GM12878 (cell line): ENCODE measurements around the gene LAMA4.

ENCODE experiments used
- ASH2L ChIP-seq: fragments of 300-600, 200-600 bp; sonication (generic); IDR thresholded peaks from 2 replicates; pipeline ENCODE4 v1.6.1; 2017; ENCODE audit warnings: low read depth, mild to moderate bottlenecking, borderline replicate concordance
- BHLHE40 ChIP-seq, 2 experiments: fragments of 450-650 bp in 1 of 2; IDR thresholded peaks; 2 replicates each; pipeline ENCODE4 v1.6.1; 2011 to 2017; ENCODE audit warnings: low read depth in 2 of 2, borderline replicate concordance in 1 of 2, improper control_type of control experiment in 1 of 2, low read length in 1 of 2, mild to moderate bottlenecking in 1 of 2
- EP300 ChIP-seq, 2 experiments: fragments of 150-350 bp in 1 of 2; IDR thresholded peaks; 2 replicates each; pipeline ENCODE4 v1.6.1; 2011 to 2012; ENCODE audit warnings: low read depth in 2 of 2, low read length in 2 of 2, borderline replicate concordance in 1 of 2, improper control_type of control experiment in 1 of 2, inconsistent platforms in 1 of 2; ENCODE audit not compliant: control insufficient read depth in 1 of 2
- ETV6 ChIP-seq, 2 experiments: fragments of 450-650 bp in 1 of 2; IDR thresholded peaks in 1 of 2; conservative IDR thresholded peaks in 1 of 2; 2 replicates each; pipeline ENCODE4 v1.6.1; 2014; ENCODE audit warnings: antibody characterized with exemption in 1 of 2, borderline replicate concordance in 1 of 2, low read depth in 1 of 2, mild to moderate bottlenecking in 1 of 2, moderate library complexity in 1 of 2
- MTA2 ChIP-seq: fragments of 450-650 bp; IDR thresholded peaks from 2 replicates; pipeline ENCODE4 v1.6.1; 2016; ENCODE audit warnings: low read depth, mild to moderate bottlenecking, moderate library complexity
- POLR2A ChIP-seq: IDR thresholded peaks from 2 replicates; pipeline ENCODE4 v1.6.1; 2011; ENCODE audit warnings: low read depth, mild to moderate bottlenecking, low read length
- RAD21 ChIP-seq: IDR thresholded peaks from 2 replicates; pipeline ENCODE4 v1.6.1; 2011; ENCODE audit warnings: mild to moderate bottlenecking, low read depth, low read length, moderate library complexity; ENCODE audit not compliant: insufficient read depth
- SMAD5 ChIP-seq: IDR thresholded peaks from 2 replicates; pipeline ENCODE4 v1.6.1; 2016; ENCODE audit warnings: antibody characterized with exemption, low read depth
- ZNF274 ChIP-seq: IDR thresholded peaks from one replicate; pipeline ENCODE4 v1.8.0; 2011; ENCODE audit not compliant: insufficient read length, insufficient read depth
- TF ChIP-seq, protein P1 (sequence below), 3 experiments: IDR thresholded peaks in 2 of 3; conservative IDR thresholded peaks in 1 of 3; 2 replicates each; pipeline ENCODE4 v1.5.1; 2011; ENCODE audit warnings: low read depth in 3 of 3, low read length in 3 of 3, mild to moderate bottlenecking in 3 of 3, control low read depth in 2 of 3, moderate library complexity in 2 of 3, inconsistent platforms in 1 of 3, mixed read lengths in 1 of 3; ENCODE audit not compliant: control insufficient read depth in 2 of 3, insufficient read depth in 1 of 3; ENCODE audit errors: extremely low read depth in 1 of 3
- TF ChIP-seq, protein P2 (sequence below): fragments of 450-650 bp; IDR thresholded peaks from 2 replicates; pipeline ENCODE4 v1.6.1; 2017; ENCODE audit warnings: antibody characterized with exemption, mild to moderate bottlenecking, moderate library complexity

DNA sequence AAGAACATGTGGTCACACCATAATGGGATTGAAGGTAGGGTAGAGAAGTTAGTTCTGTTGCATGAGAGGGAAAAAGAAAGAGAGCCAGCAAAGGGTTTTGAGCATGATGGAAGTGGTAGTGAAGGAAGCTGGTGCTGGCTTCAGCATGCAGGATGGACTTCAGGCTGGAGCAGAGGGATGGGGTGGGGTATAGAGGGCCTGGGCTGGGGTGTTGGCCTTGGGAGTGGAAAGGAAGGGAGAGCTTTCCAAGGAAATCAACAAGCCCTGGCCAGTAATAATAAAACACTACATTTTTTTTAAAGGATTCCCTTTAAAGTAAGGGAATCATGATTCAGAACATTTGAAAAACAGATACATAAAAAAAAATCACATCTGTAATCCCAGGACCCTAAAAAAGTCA lies 61.2 kb downstream of the LAMA4 start:
- TF ChIP-seq ETV6 (conservative IDR thresholded peaks at IDR 0.05 in 1 of 2, IDR thresholded peaks at IDR 0.05 in 1 of 2; ENCODE audit: borderline replicate concordance in 1 of 2, low read depth in 1 of 2) (no peak), POLR2A (no peak), SMAD5 (no peak), BHLHE40 (IDR thresholded peaks at IDR 0.05; ENCODE audit: borderline replicate concordance in 1 of 2, low read depth in 2 of 2, low read length in 1 of 2) (no peak), ASH2L (no peak), RAD21 (no peak), MTA2 (no peak), EP300 (IDR thresholded peaks at IDR 0.05; ENCODE audit: borderline replicate concordance in 1 of 2, control insufficient read depth in 1 of 2, low read depth in 2 of 2, low read length in 2 of 2) (no peak), ZNF274 (no peak)
- TF ChIP-seq, protein P1, sequence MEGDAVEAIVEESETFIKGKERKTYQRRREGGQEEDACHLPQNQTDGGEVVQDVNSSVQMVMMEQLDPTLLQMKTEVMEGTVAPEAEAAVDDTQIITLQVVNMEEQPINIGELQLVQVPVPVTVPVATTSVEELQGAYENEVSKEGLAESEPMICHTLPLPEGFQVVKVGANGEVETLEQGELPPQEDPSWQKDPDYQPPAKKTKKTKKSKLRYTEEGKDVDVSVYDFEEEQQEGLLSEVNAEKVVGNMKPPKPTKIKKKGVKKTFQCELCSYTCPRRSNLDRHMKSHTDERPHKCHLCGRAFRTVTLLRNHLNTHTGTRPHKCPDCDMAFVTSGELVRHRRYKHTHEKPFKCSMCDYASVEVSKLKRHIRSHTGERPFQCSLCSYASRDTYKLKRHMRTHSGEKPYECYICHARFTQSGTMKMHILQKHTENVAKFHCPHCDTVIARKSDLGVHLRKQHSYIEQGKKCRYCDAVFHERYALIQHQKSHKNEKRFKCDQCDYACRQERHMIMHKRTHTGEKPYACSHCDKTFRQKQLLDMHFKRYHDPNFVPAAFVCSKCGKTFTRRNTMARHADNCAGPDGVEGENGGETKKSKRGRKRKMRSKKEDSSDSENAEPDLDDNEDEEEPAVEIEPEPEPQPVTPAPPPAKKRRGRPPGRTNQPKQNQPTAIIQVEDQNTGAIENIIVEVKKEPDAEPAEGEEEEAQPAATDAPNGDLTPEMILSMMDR (IDR thresholded peaks at IDR 0.05 in 2 of 3, conservative IDR thresholded peaks at IDR 0.05 in 1 of 3; ENCODE audit: control insufficient read depth in 2 of 3, extremely low read depth in 1 of 3, insufficient read depth in 1 of 3, low read depth in 3 of 3, low read length in 3 of 3) = no peak
- TF ChIP-seq, protein P2, sequence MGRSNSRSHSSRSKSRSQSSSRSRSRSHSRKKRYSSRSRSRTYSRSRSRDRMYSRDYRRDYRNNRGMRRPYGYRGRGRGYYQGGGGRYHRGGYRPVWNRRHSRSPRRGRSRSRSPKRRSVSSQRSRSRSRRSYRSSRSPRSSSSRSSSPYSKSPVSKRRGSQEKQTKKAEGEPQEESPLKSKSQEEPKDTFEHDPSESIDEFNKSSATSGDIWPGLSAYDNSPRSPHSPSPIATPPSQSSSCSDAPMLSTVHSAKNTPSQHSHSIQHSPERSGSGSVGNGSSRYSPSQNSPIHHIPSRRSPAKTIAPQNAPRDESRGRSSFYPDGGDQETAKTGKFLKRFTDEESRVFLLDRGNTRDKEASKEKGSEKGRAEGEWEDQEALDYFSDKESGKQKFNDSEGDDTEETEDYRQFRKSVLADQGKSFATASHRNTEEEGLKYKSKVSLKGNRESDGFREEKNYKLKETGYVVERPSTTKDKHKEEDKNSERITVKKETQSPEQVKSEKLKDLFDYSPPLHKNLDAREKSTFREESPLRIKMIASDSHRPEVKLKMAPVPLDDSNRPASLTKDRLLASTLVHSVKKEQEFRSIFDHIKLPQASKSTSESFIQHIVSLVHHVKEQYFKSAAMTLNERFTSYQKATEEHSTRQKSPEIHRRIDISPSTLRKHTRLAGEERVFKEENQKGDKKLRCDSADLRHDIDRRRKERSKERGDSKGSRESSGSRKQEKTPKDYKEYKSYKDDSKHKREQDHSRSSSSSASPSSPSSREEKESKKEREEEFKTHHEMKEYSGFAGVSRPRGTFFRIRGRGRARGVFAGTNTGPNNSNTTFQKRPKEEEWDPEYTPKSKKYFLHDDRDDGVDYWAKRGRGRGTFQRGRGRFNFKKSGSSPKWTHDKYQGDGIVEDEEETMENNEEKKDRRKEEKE = no peak
